ENCODE data around the gene GPC6.
"Not testable (repeated sequence)": the region's sequence is repeated elsewhere in the genome, so short reads cannot be mapped to it uniquely, and the experiment has no call there.

GPC6 gene

DNA sequence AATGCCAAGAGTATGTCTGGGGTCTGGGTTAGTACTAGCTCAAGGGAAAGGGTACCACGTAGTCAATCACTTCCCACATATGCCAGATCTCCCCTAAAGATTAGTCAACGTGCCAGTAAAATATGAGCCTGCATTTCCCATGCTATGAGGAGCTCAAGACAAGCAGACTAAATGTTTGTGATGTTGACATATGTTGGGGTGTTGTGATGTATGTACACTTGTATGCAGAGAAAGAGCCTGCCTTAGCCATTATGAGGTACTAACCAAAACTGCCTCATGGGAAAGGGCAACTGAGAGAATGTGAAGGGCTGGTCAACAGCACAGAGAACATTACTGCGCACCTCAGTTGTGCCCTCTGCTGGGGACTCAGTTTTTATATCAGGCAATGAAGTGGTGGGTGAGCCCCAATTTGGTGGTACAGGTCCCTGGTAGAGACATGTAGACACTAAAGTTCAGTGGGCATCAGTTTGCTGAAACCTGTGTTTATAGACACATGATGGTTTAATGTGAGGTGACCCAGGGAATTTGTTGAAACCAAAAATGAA lies 965.9 kb downstream of the GPC6 start:
- peak in 1 of 2 donors; percentile 22 for DNase-seq

DNA sequence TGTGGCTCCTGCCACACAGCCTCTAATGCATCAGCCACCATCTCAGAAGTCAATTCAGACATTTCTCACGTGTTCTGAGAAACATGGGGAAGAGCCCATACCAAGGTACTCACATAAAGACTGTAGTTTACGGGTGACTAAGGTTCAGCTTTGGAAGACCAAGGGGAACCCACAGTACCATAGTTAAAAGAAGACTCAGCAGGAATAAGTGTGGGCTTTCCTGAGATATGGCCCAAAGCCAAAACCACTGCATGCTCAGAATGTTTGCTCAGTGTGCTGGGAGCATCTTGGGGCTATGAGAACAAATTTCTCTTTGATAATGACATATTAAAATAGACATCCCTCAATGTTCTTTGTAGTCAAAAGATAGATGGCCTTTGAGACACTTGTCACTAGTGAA lies 969.1 kb downstream of the GPC6 start:
- DNase-seq, result no peak

DNA sequence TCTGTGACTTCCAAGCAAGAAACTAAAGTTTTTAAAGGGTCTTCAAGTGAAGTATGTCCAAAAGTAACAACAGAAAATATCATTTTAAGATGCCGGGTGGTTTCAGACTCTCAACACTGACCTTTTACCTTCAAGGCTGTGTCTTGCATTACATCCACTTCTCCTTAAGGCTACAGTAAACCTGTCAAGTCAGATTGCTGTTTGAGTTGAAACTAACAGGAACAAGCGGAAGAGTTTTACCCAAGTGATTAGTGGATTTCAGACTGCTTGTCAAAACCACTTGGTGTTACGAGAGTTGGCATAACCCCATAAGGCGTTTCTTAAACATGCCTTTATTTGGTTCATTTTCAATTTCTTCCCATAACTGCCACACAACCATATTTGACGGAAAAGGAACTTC lies 969.8 kb downstream of the GPC6 start:
- no peak for DNase-seq

DNA sequence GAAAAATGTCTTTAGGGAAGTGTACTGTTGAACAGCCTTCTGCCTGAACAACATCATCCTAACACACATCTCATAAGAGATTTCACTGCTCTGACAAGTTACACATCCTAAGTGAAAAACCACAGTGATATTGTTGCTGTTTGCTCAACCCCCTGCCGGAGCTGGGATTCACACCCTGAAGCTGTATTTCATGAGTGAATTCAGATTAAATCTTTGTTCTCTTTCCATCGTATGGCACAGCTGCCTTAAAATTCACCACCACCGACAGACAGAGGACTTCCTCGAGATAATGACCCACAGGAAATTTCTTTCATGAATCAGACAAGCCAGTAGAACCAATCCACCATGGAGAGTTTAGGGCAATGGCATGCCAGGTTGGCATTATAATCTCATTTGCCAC lies 972.1 kb downstream of the GPC6 start:
- no peak for DNase-seq

DNA sequence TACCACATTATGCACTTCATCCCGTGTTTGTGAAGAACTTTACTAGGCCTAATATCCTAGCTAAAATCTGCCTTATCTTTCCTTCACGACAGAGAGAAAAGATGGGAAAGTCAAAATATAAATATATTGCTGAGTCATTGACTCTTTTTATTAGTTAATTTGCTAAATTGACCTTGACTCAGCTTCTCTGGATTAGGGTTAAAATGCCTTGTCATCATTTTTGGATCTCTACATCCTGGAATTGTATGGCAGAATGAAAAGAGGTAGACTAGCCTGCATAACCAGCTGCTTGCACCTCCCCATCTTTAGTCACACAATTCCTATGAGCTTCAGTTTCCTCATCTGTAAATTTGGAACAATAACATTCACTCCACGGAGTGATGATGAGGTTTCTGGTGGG lies 972.5 kb downstream of the GPC6 start:
- DNase-seq, result no peak

DNA sequence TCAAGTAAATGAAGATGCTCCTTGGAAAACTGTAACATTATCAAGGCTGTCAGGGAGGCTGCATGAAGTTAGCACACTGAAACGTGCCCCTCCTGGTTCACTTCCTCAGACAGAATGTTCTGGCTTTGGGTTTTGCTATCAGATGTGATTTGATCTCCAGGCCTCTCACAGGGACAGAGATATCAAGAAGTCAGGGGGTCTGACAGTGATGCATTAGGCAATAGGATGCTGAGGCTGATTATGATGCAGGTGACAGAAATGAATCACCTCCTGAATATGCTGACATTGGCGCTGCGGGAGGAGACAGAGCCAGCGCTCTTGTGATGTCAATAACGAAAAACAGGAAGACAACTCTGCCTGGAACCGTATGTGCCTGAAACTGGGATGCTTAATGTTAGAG lies 974.4 kb downstream of the GPC6 start:
- DNase-seq, result no peak

DNA sequence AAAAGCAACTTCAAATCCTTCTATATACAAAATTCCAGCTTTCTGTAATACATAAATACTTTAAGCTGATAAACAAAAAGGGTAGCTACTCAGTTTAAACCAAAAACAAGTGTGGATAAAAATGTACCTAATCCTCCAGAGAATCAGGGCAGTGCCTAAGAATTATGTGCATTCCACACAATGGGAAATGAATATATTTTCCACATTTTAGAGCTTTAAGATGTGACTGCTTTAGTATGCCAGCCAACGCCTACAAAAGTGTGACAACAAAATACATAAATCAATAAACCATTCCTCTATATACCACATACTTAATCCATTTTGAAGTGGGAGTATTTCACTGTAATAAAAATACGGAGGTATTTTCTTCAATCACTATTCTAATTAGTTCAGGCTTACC lies 977.6 kb downstream of the GPC6 start:
- DNase-seq, result no peak

DNA sequence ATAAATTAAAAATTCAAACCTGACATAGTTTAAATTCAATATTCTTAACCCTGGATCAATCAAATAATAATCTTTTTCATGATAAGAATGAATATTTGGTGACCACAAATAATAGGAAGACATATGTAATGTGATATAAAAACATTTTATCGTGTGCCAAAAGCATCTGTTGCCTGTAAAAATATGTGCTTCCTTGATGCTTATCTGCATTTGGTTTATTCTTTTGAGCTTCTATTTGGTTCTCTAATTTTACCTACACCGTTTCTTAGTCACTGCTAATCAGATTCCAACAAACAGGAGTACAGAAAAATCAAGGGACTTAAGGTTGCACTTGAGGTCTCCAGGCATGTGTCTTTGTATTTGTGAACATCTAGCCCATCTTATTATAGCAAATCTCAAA lies 978.3 kb downstream of the GPC6 start:
- no peak for DNase-seq

DNA sequence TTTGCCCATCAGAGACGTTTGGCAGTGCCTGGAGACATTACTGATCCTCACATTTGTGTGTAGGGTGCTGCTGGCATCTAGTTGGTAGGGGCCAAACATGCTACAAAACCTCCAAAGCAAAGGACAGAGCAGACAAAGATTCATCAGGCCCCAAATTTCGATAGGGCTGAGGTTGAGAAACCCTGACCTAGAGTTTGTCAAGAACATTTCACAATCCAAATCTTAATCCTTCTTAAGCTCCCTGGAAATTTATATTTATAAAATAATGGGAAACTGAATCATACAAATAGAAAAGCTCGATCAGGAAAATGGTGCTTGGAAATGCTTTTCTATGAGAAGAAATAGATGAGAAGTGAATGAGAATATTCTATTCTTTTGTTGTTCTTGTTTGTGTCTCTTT lies 979.3 kb downstream of the GPC6 start:
- DNase-seq, result no peak

DNA sequence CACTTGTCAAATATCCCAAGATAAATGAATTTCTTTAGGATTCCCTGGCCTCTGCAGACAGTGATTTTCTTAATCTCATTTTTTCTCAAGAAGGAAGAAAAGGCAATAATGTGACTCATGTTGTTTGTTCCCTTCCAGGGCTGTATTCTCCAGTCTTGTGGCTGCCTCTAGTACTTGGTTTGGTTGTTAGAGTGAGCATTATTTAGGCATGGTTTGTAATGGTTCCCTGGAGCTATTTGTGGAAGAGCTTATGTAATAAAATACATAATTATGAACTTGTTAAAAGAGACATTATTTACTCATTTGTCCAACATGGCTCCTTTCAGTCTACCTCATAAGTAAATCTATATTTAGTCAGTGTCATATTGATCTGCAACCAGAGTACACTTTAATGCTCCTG lies 982.5 kb downstream of the GPC6 start:
- no peak for DNase-seq

DNA sequence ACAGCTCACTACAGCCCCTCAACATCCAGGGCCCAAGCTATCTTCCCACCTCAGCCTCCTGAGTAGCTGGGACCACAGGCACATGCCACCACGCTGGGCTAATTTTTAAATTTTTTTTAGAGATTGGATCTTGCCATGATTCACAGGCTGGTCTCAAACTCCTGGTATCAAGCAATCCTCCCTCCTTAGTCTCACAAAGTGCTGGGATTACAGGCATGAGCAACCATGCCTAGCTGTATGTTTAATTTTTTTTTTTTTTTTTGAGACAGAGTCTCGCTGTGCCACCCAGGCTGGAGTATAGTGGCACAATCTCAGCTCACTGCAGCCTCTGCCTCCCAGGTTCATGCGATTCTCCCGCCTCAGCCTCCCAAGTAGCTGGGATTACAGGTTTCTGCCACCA lies 983.3 kb downstream of the GPC6 start:
- not testable (repeated sequence) for DNase-seq

DNA sequence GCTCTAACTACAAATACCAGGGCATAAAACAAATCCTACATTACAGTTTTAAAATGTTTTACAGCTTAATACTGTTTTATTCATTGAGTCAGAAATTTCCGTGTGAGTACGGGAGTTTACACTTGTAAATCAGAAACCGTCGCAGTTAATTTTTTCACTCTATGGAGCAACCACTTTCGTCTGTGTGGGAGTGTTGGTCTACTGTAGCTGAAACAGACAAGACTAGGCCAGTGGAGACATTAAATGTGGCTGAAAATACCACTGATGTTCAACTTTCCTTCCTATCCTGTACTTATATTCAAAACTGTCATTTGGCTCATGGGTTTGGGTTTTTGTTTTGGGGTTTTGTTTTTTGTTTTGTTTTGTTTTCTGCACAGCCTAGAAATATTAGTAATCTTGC lies 984.2 kb downstream of the GPC6 start:
- no peak for DNase-seq

DNA sequence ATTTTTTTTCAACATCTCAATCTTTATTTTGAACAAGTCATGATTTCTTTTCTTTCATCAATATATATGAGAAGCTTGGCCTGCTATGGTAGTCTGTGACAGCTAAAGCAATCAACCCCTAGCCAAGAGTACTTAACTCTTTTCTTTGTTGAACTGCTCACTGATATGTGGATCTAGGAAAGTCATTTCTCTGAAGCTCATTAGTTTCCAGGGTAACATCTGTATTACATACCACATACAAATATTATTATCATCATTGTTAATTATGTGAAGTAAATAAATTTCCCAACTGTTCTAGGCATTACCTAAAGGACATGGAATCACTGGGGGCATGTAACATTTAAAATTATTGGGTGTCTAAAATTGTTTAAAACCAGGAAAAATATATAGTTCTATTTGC lies 985.6 kb downstream of the GPC6 start:
- no peak for DNase-seq

DNA sequence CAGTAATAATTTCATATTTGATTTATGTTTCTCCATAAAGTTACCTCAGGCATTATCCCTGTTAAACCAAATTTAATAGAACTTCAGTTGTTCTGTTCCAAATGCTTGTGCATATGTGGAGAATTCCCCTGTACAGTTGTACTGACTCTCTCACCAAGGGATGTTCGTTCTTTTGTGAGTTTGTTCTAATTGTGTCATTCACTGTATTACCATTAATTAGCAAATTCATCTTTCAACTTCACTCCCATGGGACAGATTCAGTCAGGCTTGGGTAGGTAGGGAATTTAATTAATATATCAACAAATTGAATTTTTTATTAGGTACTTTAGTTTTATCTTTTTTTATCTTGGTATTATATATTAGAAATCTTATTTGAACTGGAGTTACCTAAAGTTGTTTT lies 987.5 kb downstream of the GPC6 start:
- DNase-seq, result no peak

DNA sequence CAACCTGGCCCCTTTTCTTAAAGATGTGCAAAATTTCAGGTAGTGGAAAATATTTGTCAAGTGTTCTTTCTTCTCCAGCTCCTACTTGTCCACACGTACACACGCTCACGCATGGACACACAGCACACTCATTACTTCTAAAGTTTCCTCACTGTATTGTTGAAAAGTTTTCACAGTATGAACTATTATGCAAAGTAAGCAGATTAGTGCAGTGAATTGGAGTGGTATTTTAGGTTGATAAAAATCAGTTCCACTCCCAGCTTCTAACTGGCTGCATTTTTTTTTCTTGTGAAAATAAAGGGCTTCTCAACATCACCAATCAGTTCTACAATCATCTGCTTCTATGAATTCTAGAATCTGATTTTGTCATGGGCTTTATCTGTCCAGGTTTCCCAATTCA lies 988.4 kb downstream of the GPC6 start:
- no peak for DNase-seq

DNA sequence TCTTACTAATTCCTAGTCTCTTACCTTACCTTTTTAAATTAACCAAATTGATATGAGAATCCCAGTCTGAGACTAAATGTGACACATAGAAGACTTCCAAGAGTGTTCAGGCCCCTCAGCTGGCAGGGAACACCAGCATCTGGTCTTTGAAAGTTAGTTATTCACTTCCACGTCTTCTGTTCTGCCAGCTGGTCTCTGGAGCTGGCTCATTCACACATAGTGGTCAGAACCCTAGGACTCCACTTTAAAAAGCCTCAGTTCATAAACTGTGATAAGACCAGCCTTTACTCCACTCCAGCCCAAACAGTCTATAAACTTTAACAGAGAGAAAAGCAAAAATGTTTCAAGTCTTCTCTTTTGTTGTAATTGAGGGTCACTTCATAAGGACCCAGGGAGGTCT lies 989.9 kb downstream of the GPC6 start:
- no peak for DNase-seq

DNA sequence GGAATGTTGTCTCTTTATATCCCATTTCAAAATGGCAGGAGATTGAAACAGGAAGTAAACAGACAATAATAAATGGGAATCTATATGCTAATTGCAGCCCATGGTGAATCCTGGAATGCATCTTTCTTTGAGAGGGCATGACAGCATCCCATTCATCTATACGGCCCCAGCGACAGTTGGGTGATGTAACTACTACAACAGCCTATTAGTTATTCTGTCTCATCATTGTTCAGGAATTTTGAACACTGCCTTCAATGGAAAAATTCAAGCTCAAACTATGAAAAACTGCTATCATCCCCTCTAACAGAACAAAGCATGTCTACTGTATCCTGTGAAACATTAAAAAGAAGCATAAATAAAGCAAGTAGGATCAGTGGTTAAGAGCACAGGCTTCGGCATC lies 990.8 kb downstream of the GPC6 start:
- no peak for DNase-seq

DNA sequence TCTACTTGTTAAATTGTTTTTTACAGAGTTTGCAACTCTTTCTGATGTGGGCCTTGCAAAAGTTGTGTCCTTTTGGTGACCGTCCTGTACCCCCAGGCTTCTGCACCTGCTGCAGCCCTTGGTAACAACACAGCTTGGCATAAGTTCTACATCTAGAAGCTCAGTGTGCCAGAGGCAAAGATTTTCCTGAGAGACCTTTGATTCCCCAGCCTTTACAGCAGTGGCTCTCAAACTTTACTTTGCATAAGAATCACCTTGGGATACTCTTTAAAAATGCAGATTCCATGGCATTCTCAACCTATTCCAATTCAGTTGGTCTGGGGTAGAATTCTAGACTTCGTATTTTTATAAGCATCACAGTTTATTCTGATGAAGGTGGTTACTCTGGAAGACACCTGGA lies 991.9 kb downstream of the GPC6 start:
- no peak for DNase-seq

DNA sequence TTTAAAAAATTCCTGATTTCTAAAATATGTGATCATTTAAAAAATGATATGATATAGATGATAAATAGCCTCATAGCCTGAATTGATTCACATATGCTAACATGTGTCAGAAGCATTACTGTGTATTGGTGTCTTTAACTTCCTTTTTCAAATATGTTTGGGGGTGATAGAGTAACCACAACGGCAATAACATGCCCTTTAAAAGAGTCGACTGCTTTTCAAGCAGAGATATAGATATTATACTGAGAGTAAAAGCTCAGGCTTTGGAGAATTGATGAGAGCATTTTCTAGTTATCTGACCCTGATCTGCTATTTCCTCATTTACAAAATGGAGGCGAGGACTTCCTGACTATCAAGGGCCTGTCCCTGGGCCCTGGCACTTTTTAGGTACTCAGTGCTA lies 992.3 kb downstream of the GPC6 start:
- no peak for DNase-seq

DNA sequence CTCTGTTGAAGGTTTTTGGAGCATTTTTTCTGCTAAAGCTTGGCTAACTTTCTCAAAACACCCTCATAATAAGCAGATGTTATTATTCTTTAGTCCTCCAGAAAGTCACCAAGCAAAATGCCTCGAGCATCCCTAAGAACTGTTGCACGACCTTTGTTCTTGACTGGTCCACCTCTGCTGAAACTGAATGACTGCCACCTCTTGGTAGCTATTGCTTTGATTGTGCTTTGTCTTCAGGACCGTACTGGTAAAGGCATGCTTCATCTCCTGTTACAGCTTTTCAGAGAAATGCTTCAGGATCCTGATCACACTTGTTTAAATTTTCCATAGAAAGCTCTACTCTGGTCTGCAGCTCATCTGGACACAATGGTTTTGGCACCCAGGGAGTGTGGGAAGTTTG lies 998.1 kb downstream of the GPC6 start:
- DNase-seq, result no peak

DNA sequence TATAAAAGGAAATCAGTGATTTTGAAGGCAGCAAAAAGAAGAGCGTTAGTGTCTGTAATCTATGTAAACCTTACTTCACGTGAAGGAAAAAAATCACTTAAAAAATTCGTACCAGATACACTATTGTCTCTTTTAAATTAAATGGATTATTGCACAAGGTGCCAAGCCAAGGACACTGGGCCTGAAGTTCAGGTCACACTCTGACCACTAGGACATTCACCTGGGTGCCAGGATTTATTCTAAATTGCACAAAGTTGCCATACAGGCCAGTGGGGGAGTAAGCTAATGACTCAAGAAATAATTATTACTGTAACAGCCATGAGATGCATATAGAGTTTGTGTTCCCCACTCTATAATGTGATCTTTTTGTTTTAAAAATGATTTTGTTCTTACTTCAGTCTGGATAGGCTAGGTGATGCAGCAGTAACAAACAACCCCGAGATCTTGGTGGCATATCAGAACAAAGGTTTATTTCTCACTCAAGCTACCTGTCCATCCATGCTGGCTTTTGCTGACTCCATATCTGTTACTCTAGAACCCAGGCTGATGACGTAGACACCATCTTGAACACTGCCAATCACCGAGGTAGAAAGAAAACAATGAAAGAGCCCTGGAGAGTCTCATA lies 1000.8 kb downstream of the GPC6 start:
- no peak for DNase-seq

DNA sequence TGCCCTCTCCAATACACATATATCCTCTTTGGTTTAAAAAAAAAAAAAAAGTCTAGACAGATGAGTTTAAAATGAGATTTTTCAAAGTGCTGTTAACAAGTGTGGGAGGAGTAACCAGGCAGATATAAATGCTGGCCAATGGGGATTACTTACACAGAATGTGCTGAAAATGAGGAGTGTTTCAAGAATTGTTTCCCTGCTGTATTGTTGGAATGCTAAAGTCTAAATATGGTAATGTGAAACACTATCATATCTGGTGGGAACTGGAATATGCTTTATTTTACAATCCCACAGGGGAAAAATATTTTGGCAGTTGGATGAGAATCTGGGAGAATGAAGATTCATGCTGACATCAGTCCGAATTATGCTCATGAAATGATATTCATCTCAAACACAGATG lies 1002.2 kb downstream of the GPC6 start:
- no peak for DNase-seq

DNA sequence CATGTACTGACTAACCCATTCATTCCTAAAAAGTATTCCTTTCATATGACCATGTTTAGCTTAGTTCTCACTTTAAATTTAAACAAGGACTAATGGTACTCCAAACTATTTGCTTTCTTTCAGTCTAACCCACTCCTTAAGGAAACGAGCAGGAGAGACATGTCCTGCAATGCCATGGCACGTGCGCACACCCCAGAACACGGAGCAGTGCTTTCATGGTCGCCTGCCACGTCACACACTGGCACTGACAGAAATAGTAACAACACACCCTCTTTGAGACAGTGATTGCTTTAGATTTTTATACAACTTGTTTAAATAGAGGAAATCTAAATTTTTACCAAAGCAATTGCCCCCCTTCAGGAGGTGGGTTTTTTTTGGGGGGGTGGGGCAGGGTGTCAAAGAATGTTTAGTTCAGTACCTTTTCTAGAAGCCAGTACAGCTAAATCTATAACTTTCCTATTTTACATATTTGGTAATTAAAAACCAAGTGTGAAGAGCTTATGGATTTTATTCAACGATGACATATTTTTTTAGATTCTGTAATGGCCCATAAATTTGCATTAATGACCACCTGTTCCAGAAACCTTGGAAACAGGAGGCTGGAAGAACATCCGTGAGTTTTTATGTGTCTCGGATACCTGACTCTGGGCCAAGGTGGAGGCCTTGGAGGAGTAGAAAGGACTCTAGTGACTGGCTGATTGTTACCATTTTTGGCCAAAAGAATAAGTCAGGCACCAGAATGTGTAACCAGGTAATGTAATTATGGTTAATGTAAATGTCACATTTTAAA lies 1005.7 kb downstream of the GPC6 start:
- no peak for DNase-seq

DNA sequence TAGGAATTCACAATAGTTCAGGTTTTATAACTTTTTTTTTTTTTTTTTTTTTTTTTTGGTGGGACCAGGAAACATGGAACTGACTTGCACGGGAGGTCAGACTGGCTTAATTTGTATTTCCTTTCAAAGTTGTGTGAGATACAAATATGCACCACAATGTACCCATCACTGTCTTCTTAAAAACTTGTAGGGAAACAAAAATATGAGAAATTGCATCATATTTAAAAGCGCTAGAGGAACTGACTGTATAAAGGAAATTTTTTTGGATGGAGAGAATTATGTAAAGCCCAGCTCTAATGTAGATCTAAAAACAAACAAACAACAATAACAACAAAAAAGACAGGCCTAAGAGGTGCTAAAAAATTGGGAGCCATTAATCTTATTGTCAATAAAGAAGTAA lies 1006.3 kb downstream of the GPC6 start:
- DNase-seq, result no peak

DNA sequence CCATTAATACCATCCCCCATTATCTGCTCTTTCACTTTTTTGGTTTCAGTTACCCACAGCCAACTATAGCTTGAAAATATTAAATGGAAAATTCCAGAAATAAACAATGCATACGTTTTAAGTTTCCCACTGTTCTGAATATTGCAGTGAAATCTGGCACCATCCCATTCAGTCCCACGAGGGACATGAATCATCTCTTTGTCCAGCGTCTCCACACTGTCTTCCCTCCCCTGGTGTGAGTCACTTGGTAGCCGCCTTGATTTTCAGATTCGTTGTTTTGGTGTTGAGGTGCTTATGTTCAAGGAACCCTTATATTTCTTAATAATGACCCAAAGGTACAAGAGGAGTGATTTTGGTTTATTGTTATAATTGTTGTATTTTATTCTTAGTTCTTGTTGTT lies 1006.8 kb downstream of the GPC6 start:
- no peak for DNase-seq
